Activated effector memory CD4-positive, alpha-beta T cell treated with anti-CD3 and anti-CD28 coated beads, Interleukin-2, amount 50 U/mL, for 16 hours (primary cell): ENCODE results near the gene KLC1.

Source experiments
- DNase-seq: peaks from one replicate; pipeline ENCODE4 v3.0.0-alpha.2; 2020

Gene KLC1

DNA sequence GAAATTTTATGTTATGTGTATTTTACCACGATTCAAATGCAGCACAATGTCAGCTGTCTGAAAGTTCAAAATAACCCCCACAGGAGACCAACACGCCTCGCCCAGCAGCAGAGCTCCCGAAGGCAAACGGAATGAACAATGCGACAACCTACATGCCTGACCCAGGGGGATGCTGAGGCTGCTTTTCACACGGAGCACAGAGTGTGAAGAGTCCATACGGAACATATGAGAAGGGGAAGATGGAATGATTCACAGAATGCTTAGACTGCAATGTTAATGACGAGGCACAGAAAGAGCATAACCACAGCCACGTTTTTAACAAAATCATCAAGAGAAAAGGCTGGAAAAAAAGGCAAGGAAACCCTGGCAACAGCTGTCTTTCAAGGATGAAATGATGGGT lies 109.2 kb downstream of the KLC1 start:
- no peak for DNase-seq

DNA sequence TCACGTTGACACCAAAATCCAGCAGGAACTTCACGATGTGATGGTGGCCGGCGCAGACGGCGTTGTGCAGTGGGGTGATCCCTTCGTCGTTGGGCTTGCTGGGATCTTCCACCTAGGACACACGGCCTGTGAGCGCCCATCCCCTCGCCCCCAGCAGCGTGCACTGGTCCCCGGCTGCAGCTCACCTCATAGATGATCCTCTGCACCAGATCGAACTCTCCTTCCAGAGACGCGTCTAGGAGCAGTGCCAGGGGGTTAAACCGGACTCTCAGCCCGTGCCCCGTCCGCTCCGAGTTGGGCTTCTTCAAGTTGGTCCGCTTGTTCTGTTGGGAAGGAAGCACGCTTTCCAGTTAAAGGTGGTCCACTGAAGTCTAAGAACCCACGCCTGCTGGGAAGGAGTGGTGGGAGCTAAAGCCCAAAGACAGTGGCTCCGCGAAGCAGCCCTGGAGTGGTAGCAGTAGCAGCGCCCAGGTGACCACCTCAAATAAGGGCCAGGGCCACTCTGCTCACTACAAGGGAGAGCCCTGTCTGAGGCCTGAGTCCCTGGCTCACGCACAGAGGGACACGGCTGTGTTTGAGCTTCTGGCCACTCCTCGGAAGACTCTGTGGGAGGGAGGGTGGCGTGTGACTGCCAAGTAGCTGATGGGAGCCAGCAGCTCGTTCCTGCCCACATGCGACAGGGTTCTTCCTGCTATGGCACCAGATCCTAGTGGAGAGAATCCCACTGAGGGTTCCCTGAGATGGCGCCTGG lies 109.9 kb downstream of the KLC1 start:
- no peak for DNase-seq

- no peak for DNase-seq
Observed at GRCh38 chr14:103739466-103739792, 110.4 kb downstream of the KLC1 start.

- DNase-seq, result no peak
Observed at GRCh38 chr14:103739793-103740501, 110.9 kb downstream of the KLC1 start.

GRCh38 chr14:103740991-103741689 lies 112.1 kb downstream of the KLC1 start:
- no peak for DNase-seq

DNA sequence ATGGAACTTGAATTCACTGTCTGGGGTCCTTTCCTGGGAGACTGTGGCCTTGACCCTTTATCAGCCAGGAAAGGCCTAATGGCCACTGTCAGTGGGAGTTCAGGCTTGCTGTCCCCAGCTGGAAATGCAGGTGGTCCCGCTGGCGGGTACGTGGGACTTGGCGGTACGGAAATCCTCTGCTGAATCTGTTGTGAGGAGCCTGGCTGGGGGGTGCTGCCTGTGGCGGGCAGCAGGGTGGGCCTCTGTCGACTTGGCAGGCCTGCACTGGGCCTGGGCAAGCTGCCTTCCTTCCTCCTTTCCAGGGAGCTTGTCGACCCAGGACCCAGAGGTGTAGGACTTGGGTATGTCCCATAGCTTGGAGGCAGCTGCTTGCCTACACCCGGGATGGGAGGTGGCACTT lies 112.9 kb downstream of the KLC1 start:
- DNase-seq, result no peak

DNA sequence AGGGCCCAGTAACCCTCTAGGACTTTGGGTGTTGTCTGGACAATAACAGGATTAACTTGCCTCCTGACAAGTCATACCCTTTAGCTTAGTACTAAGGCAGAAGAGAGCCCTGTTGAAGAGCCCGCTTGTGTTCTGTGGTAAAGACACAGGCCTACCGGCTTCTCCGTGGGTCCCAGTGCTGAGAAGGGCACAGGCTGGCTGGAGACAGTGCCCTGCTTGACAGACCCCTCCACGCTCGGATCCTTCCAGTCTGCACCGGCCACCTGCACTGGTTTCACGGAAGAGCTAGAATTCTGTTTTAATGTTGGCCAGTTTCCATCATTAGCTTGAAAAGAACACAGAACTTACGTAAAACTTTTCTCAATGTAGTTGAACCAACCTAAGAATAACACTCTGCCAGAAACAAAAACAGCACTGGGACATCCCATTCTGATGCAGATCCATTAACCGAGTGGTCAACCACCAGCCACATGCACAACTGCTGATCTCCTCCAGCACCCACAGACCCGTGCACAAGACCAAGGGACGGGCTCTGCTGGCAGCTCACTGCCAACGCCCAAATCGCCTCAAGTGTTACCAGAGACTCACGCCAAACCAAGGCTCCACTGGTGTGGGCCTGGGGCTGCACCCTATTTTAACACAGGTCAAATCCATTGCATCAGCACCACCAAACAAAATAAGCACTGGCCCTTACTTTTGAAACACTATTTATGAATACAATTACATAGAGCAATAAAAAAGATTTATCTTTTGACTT lies 113.7 kb downstream of the KLC1 start:
- no peak for DNase-seq

DNA sequence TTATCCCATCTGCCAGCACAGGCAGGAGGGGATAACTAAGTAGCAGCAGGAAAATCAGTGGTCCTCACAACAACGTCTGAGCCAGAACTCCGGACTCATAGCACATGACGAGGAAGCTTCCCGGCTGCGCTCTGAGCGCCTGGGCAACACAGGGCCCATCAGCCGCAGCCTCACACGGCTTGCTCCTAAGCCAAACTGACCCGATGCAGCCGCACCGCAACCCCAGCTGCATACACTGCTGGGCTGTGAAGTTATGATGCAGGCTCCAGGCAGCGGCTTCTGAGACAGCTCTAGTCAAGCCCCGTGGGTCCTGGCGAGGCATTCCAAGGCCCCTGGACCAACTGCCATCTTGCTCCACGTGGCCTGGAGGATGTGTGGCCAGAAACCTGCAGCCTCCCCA lies 114.7 kb downstream of the KLC1 start:
- no peak for DNase-seq

DNA sequence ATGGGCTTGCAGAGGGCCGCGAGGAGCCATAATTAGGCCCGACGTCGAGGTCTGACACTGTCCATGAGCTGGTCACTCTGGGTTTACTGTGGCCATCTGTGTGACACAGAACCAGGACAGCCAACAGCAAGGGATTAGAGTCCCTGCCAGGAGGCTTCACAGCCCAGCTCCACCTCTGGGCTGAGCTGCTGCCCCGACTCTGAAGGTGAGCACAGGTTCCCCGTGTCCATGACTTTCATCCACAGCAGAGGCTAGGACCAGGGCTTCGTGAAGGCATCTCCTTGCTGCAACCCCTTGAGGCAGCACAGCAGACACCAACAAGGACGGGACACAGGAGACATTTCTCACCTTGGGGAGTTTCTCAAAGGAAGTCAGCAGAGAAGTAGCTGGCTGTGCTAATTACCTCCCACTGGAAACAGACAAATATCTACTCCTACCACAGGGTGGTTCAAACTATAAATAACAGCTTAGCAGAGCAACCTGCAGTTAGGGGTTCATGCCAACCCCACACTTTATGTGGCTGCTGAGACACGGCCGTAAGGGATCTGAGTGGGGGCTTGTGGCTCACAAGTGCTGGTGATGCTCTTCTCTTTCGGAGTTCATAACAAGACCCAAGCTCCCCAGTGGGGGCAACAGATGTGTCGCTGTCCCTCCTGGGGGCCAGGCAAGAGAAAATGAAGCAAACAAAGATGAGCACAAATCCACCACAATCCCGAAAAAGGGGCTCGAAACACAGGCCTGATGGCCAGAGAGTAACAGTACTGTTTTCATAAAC lies 115.8 kb downstream of the KLC1 start:
- DNase-seq, result no peak

DNA sequence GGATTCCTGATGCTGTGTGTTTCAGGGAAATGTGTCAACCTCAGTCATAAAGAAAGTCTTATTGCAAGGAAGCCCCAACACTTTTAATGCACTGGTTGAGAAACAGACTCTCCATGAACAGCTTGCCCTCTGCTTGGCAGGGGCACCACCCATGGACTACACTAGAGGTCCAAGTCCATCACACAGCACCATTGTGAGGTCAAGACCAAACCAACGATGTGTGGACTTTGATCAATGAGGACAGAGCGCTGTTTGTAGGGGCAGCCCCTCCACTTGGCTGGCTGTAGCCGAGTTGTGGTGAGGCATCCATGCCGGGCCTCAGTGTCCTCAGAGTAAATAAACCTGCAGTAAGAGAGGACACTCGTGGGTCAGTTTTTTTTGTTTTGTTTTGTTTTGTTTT lies 116.4 kb downstream of the KLC1 start:
- DNase-seq, result no peak

- no peak for DNase-seq
Observed at GRCh38 chr14:103746701-103747100, 117.7 kb downstream of the KLC1 start.

DNA sequence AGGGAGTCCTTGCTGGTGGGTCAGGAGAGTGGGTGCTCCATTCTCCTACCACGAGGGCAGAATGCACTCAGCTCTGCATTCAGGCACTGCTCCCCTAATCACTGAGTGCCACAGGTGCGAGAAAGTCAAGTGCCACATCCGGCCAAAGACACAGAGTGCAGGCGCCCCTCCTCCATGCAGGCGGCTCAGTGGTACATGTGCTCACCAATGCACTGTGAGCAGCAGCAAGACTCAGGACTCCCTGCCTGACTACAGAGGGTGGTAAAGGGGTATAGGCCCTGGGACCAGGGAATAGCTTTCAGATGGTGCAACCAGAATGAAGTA lies 119.5 kb downstream of the KLC1 start:
- DNase-seq, result peak; percentile 72

- DNase-seq, result no peak
Observed at GRCh38 chr14:103749452-103749851, 120.4 kb downstream of the KLC1 start.

GRCh38 chr14:103749860-103750259 lies 120.8 kb downstream of the KLC1 start:
- no peak for DNase-seq
